ENCODE results near the gene SLC49A3.
A peak's percentile ranks its signal among the peaks of the same experiment; 100 is the strongest.

The SLC49A3 gene

GRCh38 chr4:705278-706082 is 16.5 kb upstream of the SLC49A3 start, which contains the start of gene PCGF3:
Gene PCGF3 (plus strand): TSS chr4:705832. CDS start chr4:733681, 27,849 bp downstream.
- peak; percentile 92 for DNase-seq (ENCODE audit: low read depth)
- H3K4me3 ChIP-seq (ENCODE audit: low read length): peak within 1 kb of the TSS; percentile 85
- TF ChIP-seq CTCF (conservative IDR thresholded peaks at IDR 0.05; ENCODE audit: low read length): no peak

GRCh38 chr4:704971-705277 is 16.0 kb upstream of the SLC49A3 start:
- peak overlapping the region; percentile 67 for H3K4me3 ChIP-seq (ENCODE audit: low read length)
- no peak for DNase-seq (ENCODE audit: low read depth)
- TF ChIP-seq CTCF (conservative IDR thresholded peaks at IDR 0.05; ENCODE audit: low read length): no peak

GRCh38 chr4:704198-704891 is 15.4 kb upstream of the SLC49A3 start:
- H3K4me3 ChIP-seq (ENCODE audit: low read length): no peak overlapping the region
- no peak for DNase-seq (ENCODE audit: low read depth)
- TF ChIP-seq CTCF (conservative IDR thresholded peaks at IDR 0.05; ENCODE audit: low read length): no peak

- no peak overlapping the region for H3K4me3 ChIP-seq (ENCODE audit: low read length)
- no peak for DNase-seq (ENCODE audit: low read depth)
- TF ChIP-seq CTCF (conservative IDR thresholded peaks at IDR 0.05; ENCODE audit: low read length): no peak
These were observed 14.6 kb upstream of the SLC49A3 start for GRCh38 chr4:703336-704197.

- no peak for DNase-seq (ENCODE audit: low read depth)
- H3K4me3 ChIP-seq (ENCODE audit: low read length): no peak overlapping the region
- TF ChIP-seq CTCF (conservative IDR thresholded peaks at IDR 0.05; ENCODE audit: low read length): no peak
These were observed 13.7 kb upstream of the SLC49A3 start for GRCh38 chr4:702618-703048.

GRCh38 chr4:700587-701264 is 11.8 kb upstream of the SLC49A3 start:
- H3K4me3 ChIP-seq (ENCODE audit: low read length): no peak overlapping the region
- no peak for DNase-seq (ENCODE audit: low read depth)
- TF ChIP-seq CTCF (conservative IDR thresholded peaks at IDR 0.05; ENCODE audit: low read length): no peak

Measured in AG10803 (cell line).